ENCODE results near the gene ITGB3.

ITGB3 gene

DNA sequence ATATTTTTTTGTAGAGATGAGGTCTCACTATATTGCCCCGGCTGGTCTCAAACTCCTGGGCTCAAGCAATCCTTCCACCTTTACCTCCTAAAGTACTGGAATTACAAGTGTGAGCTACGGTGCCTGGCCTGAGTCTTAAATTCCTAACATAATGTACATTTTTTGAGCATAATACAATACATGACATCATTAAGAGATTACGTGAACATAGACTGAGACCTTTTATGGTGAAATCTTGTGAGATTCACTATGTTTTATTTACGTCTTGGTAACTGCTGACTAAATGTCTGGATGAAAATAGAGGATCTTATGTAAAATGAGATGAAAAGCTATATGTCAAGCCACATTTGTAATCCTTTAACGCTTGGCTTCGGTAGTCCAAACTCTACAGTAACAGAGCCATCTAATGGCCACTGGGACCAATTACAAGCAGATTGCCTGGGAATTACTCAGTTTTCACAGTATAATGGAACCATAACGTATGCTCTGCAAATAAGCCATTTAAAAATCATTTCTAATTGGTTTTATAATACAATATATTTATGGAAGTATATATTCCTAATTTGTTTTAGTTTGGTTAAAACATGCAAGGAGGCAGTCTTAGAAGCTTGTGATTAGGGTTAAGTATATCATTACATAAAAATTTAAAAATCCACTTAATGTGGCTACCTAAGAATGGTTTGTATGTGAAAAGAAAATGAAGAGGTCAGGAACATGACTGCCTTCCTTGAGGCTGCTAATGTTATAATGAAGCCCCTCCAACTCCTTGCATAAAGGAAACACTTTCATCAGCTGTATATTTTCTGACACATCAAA, 62.0 kb downstream of the ITGB3 start:
- TF ChIP-seq POLR2AphosphoS5 (IDR thresholded peaks at IDR 0.05; ENCODE audit: low read depth, low read length) (no peak), FOXP2 (optimal IDR thresholded peaks at IDR 0.05; ENCODE audit: borderline replicate concordance, extremely low read depth, extremely low read length, insufficient read depth) (no peak), SIN3A (IDR thresholded peaks at IDR 0.05; ENCODE audit: borderline replicate concordance, insufficient read depth, low read length) (no peak), TAF1 (IDR thresholded peaks at IDR 0.05; ENCODE audit: borderline replicate concordance, insufficient read depth, low read length) (no peak)
- TF ChIP-seq, protein P1, sequence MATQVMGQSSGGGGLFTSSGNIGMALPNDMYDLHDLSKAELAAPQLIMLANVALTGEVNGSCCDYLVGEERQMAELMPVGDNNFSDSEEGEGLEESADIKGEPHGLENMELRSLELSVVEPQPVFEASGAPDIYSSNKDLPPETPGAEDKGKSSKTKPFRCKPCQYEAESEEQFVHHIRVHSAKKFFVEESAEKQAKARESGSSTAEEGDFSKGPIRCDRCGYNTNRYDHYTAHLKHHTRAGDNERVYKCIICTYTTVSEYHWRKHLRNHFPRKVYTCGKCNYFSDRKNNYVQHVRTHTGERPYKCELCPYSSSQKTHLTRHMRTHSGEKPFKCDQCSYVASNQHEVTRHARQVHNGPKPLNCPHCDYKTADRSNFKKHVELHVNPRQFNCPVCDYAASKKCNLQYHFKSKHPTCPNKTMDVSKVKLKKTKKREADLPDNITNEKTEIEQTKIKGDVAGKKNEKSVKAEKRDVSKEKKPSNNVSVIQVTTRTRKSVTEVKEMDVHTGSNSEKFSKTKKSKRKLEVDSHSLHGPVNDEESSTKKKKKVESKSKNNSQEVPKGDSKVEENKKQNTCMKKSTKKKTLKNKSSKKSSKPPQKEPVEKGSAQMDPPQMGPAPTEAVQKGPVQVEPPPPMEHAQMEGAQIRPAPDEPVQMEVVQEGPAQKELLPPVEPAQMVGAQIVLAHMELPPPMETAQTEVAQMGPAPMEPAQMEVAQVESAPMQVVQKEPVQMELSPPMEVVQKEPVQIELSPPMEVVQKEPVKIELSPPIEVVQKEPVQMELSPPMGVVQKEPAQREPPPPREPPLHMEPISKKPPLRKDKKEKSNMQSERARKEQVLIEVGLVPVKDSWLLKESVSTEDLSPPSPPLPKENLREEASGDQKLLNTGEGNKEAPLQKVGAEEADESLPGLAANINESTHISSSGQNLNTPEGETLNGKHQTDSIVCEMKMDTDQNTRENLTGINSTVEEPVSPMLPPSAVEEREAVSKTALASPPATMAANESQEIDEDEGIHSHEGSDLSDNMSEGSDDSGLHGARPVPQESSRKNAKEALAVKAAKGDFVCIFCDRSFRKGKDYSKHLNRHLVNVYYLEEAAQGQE (IDR thresholded peaks at IDR 0.05; ENCODE audit: insufficient read depth in 1 of 2, low read depth in 2 of 2, low read length in 2 of 2): no peak

DNA sequence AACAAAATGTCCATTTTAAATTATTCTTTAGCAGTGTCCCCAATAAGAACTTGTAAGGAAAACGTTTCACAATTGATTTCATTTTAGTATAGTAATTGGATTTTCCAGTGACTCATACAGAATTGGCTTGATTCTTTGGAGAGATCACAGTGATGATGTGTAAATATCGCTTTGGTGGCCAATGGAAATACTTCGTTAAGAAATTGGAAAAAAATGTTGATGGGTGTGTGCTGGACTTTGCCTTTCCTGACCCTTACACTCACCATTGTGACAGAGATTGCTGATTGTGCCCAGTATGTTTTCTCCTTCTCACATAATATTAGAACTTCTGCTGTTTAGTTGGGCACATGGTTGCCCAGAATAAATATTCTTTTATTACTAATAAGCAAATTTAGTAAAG, 62.7 kb downstream of the ITGB3 start:
- no peak for TF ChIP-seq FOXP2 (optimal IDR thresholded peaks at IDR 0.05; ENCODE audit: borderline replicate concordance, extremely low read depth, extremely low read length, insufficient read depth)
- TF ChIP-seq, protein P1 (IDR thresholded peaks at IDR 0.05; ENCODE audit: insufficient read depth in 1 of 2, low read depth in 2 of 2, low read length in 2 of 2): no peak
- TF ChIP-seq TAF1 (IDR thresholded peaks at IDR 0.05; ENCODE audit: borderline replicate concordance, insufficient read depth, low read length): no peak
- no peak for TF ChIP-seq SIN3A (IDR thresholded peaks at IDR 0.05; ENCODE audit: borderline replicate concordance, insufficient read depth, low read length)
- no peak for TF ChIP-seq POLR2AphosphoS5 (IDR thresholded peaks at IDR 0.05; ENCODE audit: low read depth, low read length)

DNA sequence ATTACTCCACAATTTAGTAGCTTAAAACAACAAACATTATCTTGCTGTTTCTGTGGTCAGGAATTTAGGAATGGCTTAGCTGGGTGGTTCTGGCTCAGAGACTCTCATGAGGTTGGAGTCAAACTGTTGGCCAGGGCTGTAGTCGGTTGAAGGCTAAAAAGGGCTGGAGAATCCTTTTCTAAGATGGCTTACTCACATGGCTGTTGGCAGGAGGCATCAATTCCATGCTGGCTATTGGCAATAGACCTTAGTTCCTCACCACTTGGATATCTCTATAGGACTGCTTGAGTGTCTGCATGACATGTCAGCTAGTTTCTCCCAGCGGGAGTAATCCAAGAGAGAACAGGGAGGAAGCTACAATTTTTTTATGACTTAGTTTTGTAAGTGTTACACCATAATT, 63.5 kb downstream of the ITGB3 start:
- TF ChIP-seq POLR2AphosphoS5 (IDR thresholded peaks at IDR 0.05; ENCODE audit: low read depth, low read length): no peak
- no peak for TF ChIP-seq TAF1 (IDR thresholded peaks at IDR 0.05; ENCODE audit: borderline replicate concordance, insufficient read depth, low read length)
- no peak for TF ChIP-seq SIN3A (IDR thresholded peaks at IDR 0.05; ENCODE audit: borderline replicate concordance, insufficient read depth, low read length)
- TF ChIP-seq FOXP2 (optimal IDR thresholded peaks at IDR 0.05; ENCODE audit: borderline replicate concordance, extremely low read depth, extremely low read length, insufficient read depth): no peak
- TF ChIP-seq, protein P1 (IDR thresholded peaks at IDR 0.05; ENCODE audit: insufficient read depth in 1 of 2, low read depth in 2 of 2, low read length in 2 of 2): no peak

DNA sequence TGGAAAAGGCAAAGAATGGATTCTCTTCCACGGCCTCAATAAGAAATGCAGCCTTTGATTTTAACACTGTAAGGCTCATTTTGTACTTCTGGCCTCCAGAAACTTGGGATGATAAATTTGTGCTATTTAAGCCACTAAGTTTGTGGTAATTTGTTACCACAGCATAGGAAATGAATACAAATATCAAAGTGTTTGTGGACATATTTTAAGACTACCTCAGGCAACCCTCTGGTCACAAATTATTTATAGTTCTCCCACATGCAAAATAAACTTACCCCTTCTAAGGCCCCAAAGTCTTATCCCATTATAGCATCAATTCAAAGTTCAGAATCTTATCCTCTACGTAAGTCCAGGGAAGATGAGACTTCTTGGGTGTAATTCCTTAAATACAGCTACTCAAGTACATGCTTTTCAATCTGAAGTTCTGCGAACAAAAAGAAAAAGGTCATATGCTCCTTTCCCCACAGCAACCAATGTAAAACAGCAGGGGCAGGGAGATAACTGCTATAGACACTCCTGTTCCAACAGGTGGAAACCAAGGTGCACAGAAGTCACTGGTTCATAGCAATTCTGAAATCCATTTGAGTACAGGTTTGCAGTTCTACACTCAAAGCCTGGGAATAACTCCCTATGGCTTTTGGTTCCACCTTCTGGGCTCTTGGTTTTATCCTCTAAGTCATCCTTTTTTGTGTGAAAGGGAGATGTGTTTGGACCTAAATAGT, 64.7 kb downstream of the ITGB3 start:
- TF ChIP-seq POLR2AphosphoS5 (IDR thresholded peaks at IDR 0.05; ENCODE audit: low read depth, low read length) (no peak), SIN3A (IDR thresholded peaks at IDR 0.05; ENCODE audit: borderline replicate concordance, insufficient read depth, low read length) (no peak), TAF1 (IDR thresholded peaks at IDR 0.05; ENCODE audit: borderline replicate concordance, insufficient read depth, low read length) (no peak), FOXP2 (optimal IDR thresholded peaks at IDR 0.05; ENCODE audit: borderline replicate concordance, extremely low read depth, extremely low read length, insufficient read depth) (no peak)
- TF ChIP-seq, protein P1 (IDR thresholded peaks at IDR 0.05; ENCODE audit: insufficient read depth in 1 of 2, low read depth in 2 of 2, low read length in 2 of 2): no peak
